Tibial artery (tissue), 4 donors: Measurements from ENCODE around the gene PTPN2.

Source experiments
- DNase-seq, 2 donors: peaks; one replicate each; pipeline ENCODE4 v3.0.0-alpha.2; 2019
- H3K27ac ChIP-seq, 2 donors: fragments of 200-600 bp; sonication (generic) in 1 of 2; 1 replicate in 1 of 2; 2 replicates in 1 of 2; pipeline ENCODE4 v1.5.1; 2018 to 2019; ENCODE audit warnings: mild to moderate bottlenecking in 1 of 2
- H3K27me3 ChIP-seq, 2 donors: fragments of 200-600 bp; sonication (generic) in 1 of 2; one replicate each; pipeline versions ENCODE4 v1.5.1 to v1.6.0; 2016 to 2019
- H3K36me3 ChIP-seq, 3 donors: fragments of 200-600 bp; sonication (generic) in 2 of 3; one replicate each; pipeline ENCODE4 v1.5.1; 2016 to 2019; ENCODE audit warnings: mild to moderate bottlenecking in 2 of 3
- H3K4me1 ChIP-seq, 4 donors: fragments of 200-600 bp; sonication (generic) in 2 of 4; 1 replicate in 3 of 4; 2 replicates in 1 of 4; pipeline ENCODE4 v1.5.1; 2016 to 2019
- H3K4me3 ChIP-seq, 2 donors: fragments of 200-600 bp; sonication (generic) in 1 of 2; 1 replicate in 1 of 2; 2 replicates in 1 of 2; pipeline ENCODE4 v1.5.1; 2018 to 2019; ENCODE audit warnings: mild to moderate bottlenecking in 2 of 2
- H3K9me3 ChIP-seq, 3 donors: fragments of 200-600 bp; sonication (generic) in 1 of 3; one replicate each; pipeline ENCODE4 v1.5.1; 2016 to 2019
- intact Hi-C: fragments of 100-400 bp; cut with DNase I; formaldehyde crosslinking; loops from one replicate; pipeline ENCODE4 v1.15.0; 2023; ENCODE audit warnings: low total_unique reads
- TF ChIP-seq, protein P1 (sequence below), 2 experiments: fragments of 200-600 bp in 1 of 2; fragments of 450-650 bp in 1 of 2; IDR thresholded peaks; one replicate each; pipeline ENCODE4 v1.5.1; 2017 to 2019; ENCODE audit warnings: antibody characterized with exemption in 2 of 2, mild to moderate bottlenecking in 1 of 2, moderate library complexity in 1 of 2

The PTPN2 gene

DNA sequence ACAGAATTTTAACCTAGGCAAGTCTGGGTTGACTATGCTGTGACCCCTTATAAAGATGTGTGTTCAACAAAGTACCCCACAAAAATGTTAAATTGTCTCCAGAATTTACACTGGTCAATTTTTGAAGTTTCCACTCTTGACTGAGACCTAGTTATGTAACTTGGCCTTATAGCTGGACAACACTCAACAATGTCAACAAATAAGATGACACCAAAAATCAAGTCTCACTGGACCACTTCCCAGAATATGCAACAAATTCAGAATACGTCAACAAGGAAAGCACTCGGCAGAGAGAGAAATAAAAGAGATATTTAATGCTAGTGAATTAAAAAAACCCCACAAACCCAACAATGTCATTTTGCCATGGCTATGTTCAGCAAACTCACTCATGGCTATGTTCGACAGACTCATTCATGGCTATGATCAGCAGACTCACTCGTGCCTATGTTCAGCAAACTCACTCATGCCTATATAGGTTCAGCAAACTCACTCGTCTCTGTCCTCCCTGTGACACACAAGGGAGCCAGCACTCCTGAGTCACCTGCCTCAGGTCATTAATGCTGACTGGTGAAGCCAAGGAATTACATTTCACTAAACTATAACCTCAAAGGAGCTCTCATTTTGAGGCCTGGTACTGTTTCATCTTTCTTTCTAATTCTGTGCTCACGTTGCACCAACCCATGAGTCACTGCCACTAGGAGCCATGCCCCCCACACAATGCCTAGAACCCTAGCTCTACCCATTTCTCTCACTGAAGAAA, 72.7 kb downstream of the PTPN2 start:
- Histone ChIP-seq H3K36me3 (peaks cover 11 to 39% (median 38%) of the 10 kb centered on the region in 3 donors), H3K27ac (no peak overlapping the region), H3K4me3 (no peak overlapping the region), H3K27me3 (no peaks in the 10 kb centered on the region), H3K4me1 (no peaks in the 10 kb centered on the region), H3K9me3 (peaks cover 0 to 4% (median 0%) of the 10 kb centered on the region in 3 donors)
- DNase-seq = no peak
- intact Hi-C loops = no loop called here
- TF ChIP-seq, protein P1, sequence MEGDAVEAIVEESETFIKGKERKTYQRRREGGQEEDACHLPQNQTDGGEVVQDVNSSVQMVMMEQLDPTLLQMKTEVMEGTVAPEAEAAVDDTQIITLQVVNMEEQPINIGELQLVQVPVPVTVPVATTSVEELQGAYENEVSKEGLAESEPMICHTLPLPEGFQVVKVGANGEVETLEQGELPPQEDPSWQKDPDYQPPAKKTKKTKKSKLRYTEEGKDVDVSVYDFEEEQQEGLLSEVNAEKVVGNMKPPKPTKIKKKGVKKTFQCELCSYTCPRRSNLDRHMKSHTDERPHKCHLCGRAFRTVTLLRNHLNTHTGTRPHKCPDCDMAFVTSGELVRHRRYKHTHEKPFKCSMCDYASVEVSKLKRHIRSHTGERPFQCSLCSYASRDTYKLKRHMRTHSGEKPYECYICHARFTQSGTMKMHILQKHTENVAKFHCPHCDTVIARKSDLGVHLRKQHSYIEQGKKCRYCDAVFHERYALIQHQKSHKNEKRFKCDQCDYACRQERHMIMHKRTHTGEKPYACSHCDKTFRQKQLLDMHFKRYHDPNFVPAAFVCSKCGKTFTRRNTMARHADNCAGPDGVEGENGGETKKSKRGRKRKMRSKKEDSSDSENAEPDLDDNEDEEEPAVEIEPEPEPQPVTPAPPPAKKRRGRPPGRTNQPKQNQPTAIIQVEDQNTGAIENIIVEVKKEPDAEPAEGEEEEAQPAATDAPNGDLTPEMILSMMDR (IDR thresholded peaks at IDR 0.05) = no peak

DNA sequence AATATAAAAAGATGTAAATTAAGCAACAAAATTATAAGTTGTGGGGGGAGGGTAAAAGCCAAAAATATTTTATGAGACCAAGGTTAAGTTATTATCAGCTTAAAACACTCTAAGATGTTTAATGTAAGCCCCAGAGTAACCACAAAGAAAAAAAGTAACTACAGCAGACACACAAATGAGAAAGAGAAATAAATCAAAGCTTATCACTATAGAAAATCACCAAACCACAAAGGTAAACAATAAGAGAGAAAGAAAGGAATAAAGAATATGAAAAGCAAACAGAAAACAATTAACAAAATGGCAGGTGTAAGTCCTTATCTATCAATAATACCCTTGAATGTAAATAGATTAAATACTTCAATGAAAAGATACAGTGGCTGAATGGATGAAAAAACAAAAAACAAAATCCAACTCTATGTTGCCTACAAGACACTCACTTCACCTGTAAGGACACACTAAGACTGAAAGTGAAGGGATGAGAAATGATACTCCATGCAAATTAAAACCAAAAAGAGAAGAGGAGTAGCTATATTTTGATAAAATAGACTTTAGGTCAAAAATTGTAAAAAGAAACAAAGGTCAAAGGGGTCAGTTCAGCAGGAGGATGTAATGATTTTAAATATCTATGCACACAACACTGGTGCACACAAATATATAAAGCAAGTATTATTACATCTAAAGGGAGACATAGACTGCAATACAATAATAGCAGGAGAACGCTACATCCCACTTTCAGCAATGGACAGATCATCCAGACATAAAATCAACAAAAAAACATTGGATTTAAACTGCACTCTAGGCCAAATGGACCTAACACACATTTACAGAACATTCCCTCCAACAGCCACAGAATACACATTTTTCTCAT, 80.7 kb downstream of the PTPN2 start:
- no peaks in the 10 kb centered on the region for H3K27me3 ChIP-seq
- H3K9me3 ChIP-seq = peaks cover 0 to 9% (median 0%) of the 10 kb centered on the region in 3 donors
- intact Hi-C loops = no loop called here
- H3K4me1 ChIP-seq = no peaks in the 10 kb centered on the region
- H3K4me3 ChIP-seq = no peak overlapping the region
- no peak overlapping the region for H3K27ac ChIP-seq
- DNase-seq = no peak
- H3K36me3 ChIP-seq = peaks cover 21 to 35% (median 22%) of the 10 kb centered on the region in 3 donors
- TF ChIP-seq, protein P1 (IDR thresholded peaks at IDR 0.05) = no peak

DNA sequence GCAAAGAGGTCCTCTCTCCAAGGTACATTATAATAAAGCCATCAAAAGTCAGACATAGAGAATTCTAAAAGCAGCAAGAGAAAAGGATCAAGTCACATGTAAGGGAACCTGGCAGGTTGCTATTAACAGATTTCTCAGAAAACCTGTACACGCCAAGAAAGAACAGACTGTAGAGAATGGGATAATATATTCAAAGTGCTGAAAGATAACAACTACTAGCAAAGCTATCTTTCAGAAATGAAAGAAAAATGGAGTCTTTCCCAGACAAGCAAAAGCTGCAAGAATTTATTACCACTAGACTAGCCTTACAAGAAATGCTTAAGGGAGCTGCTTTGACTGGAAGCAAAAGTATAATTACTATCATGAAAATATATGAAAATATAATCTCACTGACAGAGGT, 81.5 kb downstream of the PTPN2 start:
- H3K27ac ChIP-seq = no peak overlapping the region
- TF ChIP-seq, protein P1 (IDR thresholded peaks at IDR 0.05) = no peak
- DNase-seq = no peak
- no peaks in the 10 kb centered on the region for H3K4me1 ChIP-seq
- H3K9me3 ChIP-seq = peaks cover 0 to 9% (median 0%) of the 10 kb centered on the region in 3 donors
- H3K27me3 ChIP-seq = no peaks in the 10 kb centered on the region
- intact Hi-C loops = no loop called here
- H3K4me3 ChIP-seq = no peak overlapping the region
- H3K36me3 ChIP-seq = peaks cover 27 to 42% (median 28%) of the 10 kb centered on the region in 3 donors

DNA sequence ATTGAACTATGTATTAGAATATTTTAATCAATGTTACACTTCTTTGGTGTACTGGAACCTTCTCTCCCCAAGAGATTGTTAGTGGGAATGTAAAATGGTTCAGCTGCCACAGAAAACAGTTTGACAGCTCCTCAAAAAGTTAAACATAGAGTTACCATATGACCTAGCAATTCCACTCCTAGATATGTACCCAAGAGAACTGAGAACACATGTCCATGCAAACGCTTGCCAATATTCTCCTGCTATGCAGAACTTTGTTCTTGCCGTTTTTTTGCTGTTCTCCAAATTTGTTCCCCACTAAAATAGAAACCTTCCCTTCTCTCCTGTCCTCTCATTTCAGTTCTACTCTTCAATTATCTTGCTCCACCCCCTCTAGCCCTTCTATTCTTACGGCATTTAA, 87.6 kb downstream of the PTPN2 start:
- no peaks in the 10 kb centered on the region for H3K27me3 ChIP-seq
- H3K9me3 ChIP-seq = no peaks in the 10 kb centered on the region
- TF ChIP-seq, protein P1 (IDR thresholded peaks at IDR 0.05) = no peak
- no peak for DNase-seq
- no peak overlapping the region for H3K4me3 ChIP-seq
- no peak overlapping the region for H3K27ac ChIP-seq
- H3K4me1 ChIP-seq = no peaks in the 10 kb centered on the region
- peaks cover 15 to 58% (median 37%) of the 10 kb centered on the region in 3 donors for H3K36me3 ChIP-seq
- intact Hi-C loops = no loop called here

DNA sequence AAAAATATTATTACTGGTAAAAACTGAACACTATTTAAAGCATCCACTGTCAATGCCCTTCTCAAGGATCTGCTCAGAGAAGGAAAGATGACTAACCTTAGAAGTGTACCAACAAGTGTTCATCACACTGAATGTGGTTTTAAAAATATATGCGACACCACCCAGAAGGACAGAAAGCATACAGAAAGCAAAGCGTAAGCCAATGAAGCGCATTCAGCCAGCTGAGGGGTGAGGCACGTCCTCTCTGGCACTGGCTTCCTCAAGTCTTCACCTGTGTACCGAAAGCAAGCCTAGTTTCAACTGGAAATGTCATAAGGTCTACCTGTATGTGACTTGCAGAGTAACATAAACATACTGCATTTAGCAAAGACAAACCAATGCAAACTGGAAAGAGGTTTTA, 92.4 kb downstream of the PTPN2 start:
- no peaks in the 10 kb centered on the region for H3K4me1 ChIP-seq
- TF ChIP-seq, protein P1 (IDR thresholded peaks at IDR 0.05) = no peak
- intact Hi-C loops = no loop called here
- DNase-seq = no peak
- H3K27ac ChIP-seq = no peak overlapping the region
- H3K27me3 ChIP-seq = no peaks in the 10 kb centered on the region
- H3K4me3 ChIP-seq = no peak overlapping the region
- peaks cover 0 to 27% (median 11%) of the 10 kb centered on the region in 3 donors for H3K36me3 ChIP-seq
- H3K9me3 ChIP-seq = no peaks in the 10 kb centered on the region
